Stomach (tissue), 9 donors: ENCODE data around the gene HTRA3. TPM values are rescaled to one million over a fixed set of nuclear protein-coding genes. Genes with fewer than 3 reads are reported as not detected.

ENCODE experiments used
- DNase-seq, 2 donors: peaks; one replicate each; pipeline versions ENCODE4 v3.0.0 to v3.0.0-alpha.2; 2013 to 2019
- H3K27ac ChIP-seq, 5 donors: fragments of 200-600 bp in 4 of 5; sonication (generic) in 4 of 5; one replicate each; pipeline ENCODE4 v1.5.1; 2013 to 2019; ENCODE audit warnings: mild to moderate bottlenecking in 1 of 5, moderate library complexity in 1 of 5
- H3K27me3 ChIP-seq, 3 donors: fragments of 200-600 bp; sonication (generic); one replicate each; pipeline ENCODE4 v1.5.1; 2017 to 2019; ENCODE audit warnings: mixed run types in 1 of 3
- H3K36me3 ChIP-seq, 4 donors: fragments of 200-600 bp; sonication (generic); 1 replicate in 3 of 4; 2 replicates in 1 of 4; pipeline ENCODE4 v1.5.1; 2016 to 2019
- H3K4me1 ChIP-seq, 4 donors: fragments of 200-600 bp; sonication (generic); one replicate each; pipeline ENCODE4 v1.5.1; 2016 to 2019
- H3K4me3 ChIP-seq, 4 donors: fragments of 200-600 bp; sonication (generic) in 3 of 4; one replicate each; pipeline ENCODE4 v1.5.1; 2016 to 2019; ENCODE audit warnings: mild to moderate bottlenecking in 1 of 4
- H3K9me3 ChIP-seq, 4 donors: fragments of 200-600 bp; sonication (generic); one replicate each; pipeline ENCODE4 v1.5.1; 2016 to 2019
- CTCF ChIP-seq, 7 experiments: fragments of 450-650 bp in 4 of 7; fragments of 200-600 bp in 3 of 7; sonication (generic) in 3 of 7; IDR thresholded peaks; one replicate each; pipeline ENCODE4 v1.5.1; 2016 to 2019; ENCODE audit warnings: antibody characterized with exemption in 7 of 7, control low read depth in 2 of 7, mild to moderate bottlenecking in 1 of 7
- EP300 ChIP-seq: sonication (generic); formaldehyde crosslinking; IDR thresholded peaks from one replicate; pipeline ENCODE4 v1.6.1; 2017; ENCODE audit warnings: antibody characterized with exemption
- POLR2A ChIP-seq, 4 donors: fragments of 450-650 bp; IDR thresholded peaks; one replicate each; pipeline ENCODE4 v1.6.1; 2016; ENCODE audit warnings: antibody characterized with exemption in 4 of 4, control low read depth in 2 of 4, mild to moderate bottlenecking in 1 of 4, moderate library complexity in 1 of 4
- POLR2AphosphoS5 ChIP-seq, 3 donors: sonication (generic); formaldehyde crosslinking; IDR thresholded peaks; one replicate each; pipeline ENCODE4 v1.6.1; 2016; ENCODE audit warnings: antibody characterized with exemption in 3 of 3
- WGBS, 5 donors: extraction: QIAGEN DNeasy Blood & Tissue Kit in 3 of 5; methylation state at CpG; one replicate each; pipeline versions ENCODE4 v1.1.5 to v1.1.7; 2013 to 2018; 5-methylcytosine and 5-hydroxymethylcytosine counted together
- intact Hi-C: fragments of 100-400 bp; cut with DNase I; formaldehyde crosslinking; loops from one replicate; pipeline ENCODE4 v1.15.1; 2023; ENCODE audit warnings: low total_unique reads
- polyA plus RNA-seq, 3 donors: library from polyadenylated mRNA; stranded (reverse); fragments of 200-250 nt; gene quantifications; one replicate each; pipeline ENCODE4 v1.2.3, GENCODE V29; 2013
- total RNA-seq, 5 donors: library from RNA; depleted of rRNA; stranded (reverse); fragments of >200 nt; gene quantifications; one replicate each; pipeline versions ENCODE4 v1.1.0 to v1.2.3, GENCODE V29; 2014 to 2016
- donor health status: healthy with polysubstance abuse.
- donor health status: Bipolar disorder and iron deficiency.
- donor health status: healthy.

The HTRA3 gene
- total and polyA plus RNA-seq, 8 donors = 6.6 to 26.8 (median 15.9) TPM

DNA sequence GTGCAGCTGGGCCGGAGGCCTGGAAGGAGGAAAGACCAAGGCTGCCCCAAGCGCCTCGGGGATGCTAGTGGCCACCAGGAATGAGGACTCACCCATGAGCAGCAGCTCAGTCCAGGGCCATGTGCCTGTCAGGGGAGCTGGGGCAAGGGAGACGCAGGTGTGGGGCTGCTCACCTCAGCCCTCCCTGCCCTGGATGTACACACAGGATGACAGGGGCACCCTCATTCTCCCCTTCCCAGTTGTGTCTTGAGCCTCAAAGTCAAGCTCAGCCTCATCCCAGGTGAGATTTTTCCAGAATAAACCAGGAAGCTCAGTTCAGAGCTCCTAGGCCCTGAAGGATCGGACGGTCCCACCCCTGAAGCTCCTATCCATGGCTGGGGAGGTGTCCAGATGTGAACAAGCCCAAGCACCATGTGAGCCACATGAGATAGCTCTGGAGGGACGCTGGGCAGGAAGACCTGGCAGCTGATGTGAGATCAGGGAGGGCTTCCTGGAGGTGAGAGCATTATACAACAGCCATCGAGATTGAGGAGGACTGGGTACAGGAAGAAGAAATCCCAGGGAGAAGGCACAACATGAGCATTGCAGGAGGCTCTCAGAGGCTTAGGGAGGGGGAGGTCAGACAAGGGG is 23.0 kb downstream of the HTRA3 start:
- intact Hi-C loops = no loop called here
- Histone ChIP-seq H3K27ac (no peak overlapping the region), H3K9me3 (no peaks in the 10 kb centered on the region), H3K36me3 (peaks cover 0 to 45% (median 30%) of the 10 kb centered on the region in 4 donors), H3K27me3 (no peaks in the 10 kb centered on the region), H3K4me1 (no peaks in the 10 kb centered on the region), H3K4me3 (no peak overlapping the region)
- WGBS, 5 donors = 77 to 92% (median 80%) methylated on average over 7 to 8 of the region's 8 CpGs
- DNase-seq = no peak
- TF ChIP-seq CTCF (IDR thresholded peaks at IDR 0.05) (no peak), POLR2AphosphoS5 (IDR thresholded peaks at IDR 0.05) (no peak), POLR2A (IDR thresholded peaks at IDR 0.05) (no peak), EP300 (no peak)

DNA sequence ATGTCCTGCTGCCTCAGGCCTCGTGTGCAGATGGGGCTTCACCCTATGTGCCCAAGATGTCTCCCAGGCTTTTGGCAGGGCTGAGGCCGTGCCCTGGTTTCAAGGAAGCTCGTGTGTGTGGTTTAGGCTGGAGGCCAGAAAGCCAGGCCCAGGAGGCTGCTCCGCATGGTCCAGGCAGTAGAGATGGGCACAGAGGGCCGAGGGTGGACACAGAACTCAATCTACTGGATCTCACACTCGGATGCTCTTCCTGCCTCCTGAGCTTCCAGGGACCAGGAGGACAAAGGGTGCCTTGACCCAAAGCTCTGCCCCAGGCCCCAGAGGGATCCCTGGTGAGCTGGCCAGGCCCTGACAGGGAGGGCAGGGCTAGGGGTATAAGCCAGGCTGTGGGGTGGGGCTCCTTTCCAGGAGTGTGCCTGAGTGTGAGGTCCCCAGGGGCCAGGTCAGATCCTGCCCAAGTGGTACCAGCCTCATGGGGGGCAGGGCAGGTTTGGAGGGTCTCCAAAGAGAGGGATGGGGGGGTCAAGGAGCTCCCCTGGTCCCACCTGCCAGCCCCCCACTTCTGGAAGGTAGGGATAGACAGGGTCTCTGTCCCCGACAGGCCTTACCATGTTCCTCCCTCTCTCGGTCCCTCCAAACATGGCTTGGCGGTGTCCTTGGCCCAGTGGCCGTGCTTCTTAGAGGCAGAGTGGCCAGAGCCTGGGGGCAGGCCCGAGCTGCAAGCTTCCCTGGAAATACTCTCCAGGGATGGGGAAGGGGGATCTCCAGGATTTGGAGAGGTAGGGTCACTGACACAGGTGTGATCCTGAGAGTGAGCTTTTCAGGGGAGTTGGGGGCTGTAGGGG is 23.8 kb downstream of the HTRA3 start:
- intact Hi-C loops = no loop called here
- Histone ChIP-seq H3K27ac (no peak overlapping the region), H3K27me3 (no peaks in the 10 kb centered on the region), H3K9me3 (no peaks in the 10 kb centered on the region), H3K4me1 (no peaks in the 10 kb centered on the region), H3K4me3 (no peak overlapping the region), H3K36me3 (peaks cover 0 to 45% (median 30%) of the 10 kb centered on the region in 4 donors)
- no peak for TF ChIP-seq EP300
- TF ChIP-seq POLR2AphosphoS5 (IDR thresholded peaks at IDR 0.05) = no peak
- TF ChIP-seq POLR2A (IDR thresholded peaks at IDR 0.05) = no peak
- TF ChIP-seq CTCF (IDR thresholded peaks at IDR 0.05) = no peak
- no peak for DNase-seq
- WGBS, 5 donors = 61 to 83% (median 76%) methylated on average over 5 to 11 of the region's 11 CpGs

GRCh38 chr4:8294036-8294435 is 24.5 kb downstream of the HTRA3 start:
- Histone ChIP-seq H3K27ac (no peak overlapping the region), H3K9me3 (no peaks in the 10 kb centered on the region), H3K4me1 (no peaks in the 10 kb centered on the region), H3K27me3 (no peaks in the 10 kb centered on the region), H3K36me3 (peaks cover 0 to 45% (median 30%) of the 10 kb centered on the region in 4 donors), H3K4me3 (no peak overlapping the region)
- no peak for TF ChIP-seq EP300
- no peak for TF ChIP-seq POLR2AphosphoS5 (IDR thresholded peaks at IDR 0.05)
- no peak for TF ChIP-seq POLR2A (IDR thresholded peaks at IDR 0.05)
- no peak for TF ChIP-seq CTCF (IDR thresholded peaks at IDR 0.05)
- 80 to 96% (median 93%) methylated on average over 8 to 9 of the region's 9 CpGs for whole genome bisulfite sequencing, 5 donors
- DNase-seq = no peak
- intact Hi-C loops = no loop called here

DNA sequence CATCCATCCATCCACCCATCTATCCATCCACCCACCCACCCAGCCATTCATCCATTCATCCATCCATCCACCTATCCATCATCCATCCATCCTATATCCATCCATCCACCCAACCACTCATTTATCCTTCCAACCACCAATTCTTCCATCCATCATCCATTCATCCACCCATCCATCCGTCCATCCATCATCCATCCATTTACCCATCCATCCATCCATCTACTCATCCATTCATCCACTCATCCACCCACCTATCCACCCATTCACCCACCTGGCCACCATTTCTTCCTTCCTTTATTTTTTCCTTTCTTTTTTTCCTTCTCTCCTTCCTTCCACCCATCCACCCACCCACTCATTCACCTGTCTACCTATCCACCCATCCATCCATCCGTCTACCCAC is 25.2 kb downstream of the HTRA3 start:
- DNase-seq = no peak
- no peaks in the 10 kb centered on the region for H3K4me1 ChIP-seq
- no peak overlapping the region for H3K27ac ChIP-seq
- TF ChIP-seq POLR2A (IDR thresholded peaks at IDR 0.05) (no peak), EP300 (no peak), POLR2AphosphoS5 (IDR thresholded peaks at IDR 0.05) (no peak), CTCF (IDR thresholded peaks at IDR 0.05) (no peak)
- 76 to 91% (median 82%) methylated on average over 2 of the region's 2 CpGs for WGBS, 5 donors
- peaks cover 0 to 45% (median 30%) of the 10 kb centered on the region in 4 donors for H3K36me3 ChIP-seq
- H3K4me3 ChIP-seq = no peak overlapping the region
- H3K9me3 ChIP-seq = no peaks in the 10 kb centered on the region
- intact Hi-C loops = no loop called here
- no peaks in the 10 kb centered on the region for H3K27me3 ChIP-seq
